Stimulated activated CD8-positive, alpha-beta memory T cell treated with anti-CD3 and anti-CD28 coated beads, Interleukin-12 subunit alpha, Interleukin-12 subunit beta, amount 100 ng/mL, for 24 hours (primary cell): ENCODE results near the gene PIPOX.

ENCODE experiments used
- DNase-seq: peaks from one replicate; pipeline ENCODE4 v3.0.0-alpha.2; 2020; ENCODE audit errors: extremely low read depth

PIPOX gene

DNA sequence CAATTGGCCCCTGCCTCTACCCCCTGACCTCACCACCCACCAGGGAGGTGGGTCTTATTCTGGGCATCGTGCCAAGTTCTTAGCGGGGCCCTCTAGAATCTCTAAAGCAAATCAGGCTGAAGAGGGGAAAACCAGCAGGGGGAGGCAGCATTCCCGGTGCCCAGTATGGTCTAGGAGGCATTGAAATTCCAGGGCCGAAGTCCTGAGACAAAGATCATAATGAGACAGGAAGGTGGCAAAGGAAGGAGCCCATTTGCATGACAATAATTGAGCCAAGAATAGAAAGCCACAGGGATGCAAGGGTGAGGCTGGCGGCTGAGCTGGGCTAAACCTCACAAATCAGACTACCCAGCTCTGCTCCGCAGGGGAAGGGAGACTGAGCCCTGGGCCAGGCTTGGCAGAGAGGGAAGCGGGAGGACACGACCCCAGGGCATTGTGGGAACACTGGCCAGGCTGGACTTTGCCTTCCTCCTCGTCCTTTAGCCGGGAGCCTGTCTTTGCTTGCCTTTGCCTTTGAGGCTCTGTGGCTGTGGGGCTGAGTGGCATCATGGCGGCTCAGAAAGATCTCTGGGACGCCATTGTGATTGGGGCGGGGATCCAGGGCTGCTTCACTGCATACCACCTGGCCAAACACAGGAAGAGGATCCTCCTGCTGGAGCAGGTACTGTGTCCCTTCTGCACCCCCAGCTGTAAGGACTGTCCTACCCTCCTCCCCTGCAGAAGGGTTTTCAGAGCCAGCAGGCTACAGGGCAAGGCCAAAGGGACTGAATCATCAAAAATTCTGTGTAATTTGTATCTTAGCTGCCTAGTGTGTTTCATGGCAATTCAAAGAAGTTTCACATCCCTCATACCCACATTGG, at the start of gene PIPOX:
TSS of gene PIPOX (plus strand) at position 463 of the 860 bp plus-strand sequence. CDS start at position 548, 85 bp downstream.
- DNase-seq = no peak

DNA sequence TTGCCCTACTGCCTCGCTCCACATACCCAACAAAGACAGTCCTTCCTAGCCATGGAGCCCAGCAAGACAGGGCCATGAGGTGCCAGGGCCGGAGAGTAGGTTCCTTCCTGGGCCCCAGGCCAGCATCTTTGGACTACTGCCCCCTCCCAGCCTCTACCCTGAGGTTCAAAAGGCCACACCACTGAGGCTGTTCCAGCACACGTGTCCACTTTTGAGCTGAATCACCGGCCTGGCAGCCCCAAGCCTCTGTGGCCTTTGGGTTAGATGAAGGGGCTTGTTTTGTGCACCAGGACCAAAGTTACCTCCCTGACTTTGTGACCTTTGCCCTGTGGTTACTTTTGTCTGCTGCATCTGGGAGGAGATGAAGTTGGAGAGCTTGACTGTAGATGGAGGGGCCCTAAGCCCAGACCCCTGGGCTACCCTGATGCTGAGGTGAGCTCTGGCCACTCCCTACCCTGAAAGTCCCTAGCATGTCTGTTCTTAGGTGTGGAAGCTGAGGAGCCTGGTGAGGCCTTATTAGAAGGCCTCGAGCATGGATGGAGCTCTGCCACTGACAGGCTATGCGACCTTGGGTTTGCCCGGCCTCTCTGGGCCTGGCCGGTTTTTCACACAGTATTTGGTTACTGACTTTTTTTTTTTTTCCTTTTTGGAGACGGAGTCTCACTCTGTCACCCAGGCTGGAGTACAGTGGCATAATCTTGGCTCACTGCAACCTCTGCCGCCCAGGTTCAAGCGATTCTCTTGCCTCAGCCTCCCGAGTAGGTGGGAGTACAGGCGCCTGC, 49.1 kb upstream of the PIPOX start:
- DNase-seq = no peak

DNA sequence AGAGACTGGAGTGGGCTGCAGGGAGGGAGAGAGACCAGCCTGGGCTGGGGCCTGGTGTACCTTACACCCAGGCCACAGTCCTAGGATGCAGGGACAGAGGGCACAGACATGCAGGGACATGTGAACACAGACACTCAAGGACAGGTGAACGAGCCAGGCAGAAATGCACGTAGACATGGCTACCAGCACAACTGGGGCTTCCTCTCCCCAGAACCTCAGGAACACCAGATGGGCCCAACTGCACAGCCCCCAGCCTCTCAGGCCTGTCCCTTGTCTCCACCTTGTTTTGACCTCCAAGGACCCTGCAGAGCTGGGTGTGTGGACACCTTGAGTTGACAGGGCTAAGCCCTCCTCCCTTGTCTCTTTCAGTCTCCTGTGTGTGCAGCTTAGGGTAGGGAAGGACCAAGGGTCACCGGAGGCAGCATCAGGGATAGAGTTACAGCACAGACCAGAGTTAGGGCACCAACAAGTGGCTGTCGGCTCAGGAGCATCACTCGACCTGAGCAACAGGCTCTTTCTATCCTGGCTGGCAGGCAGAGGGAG, 46.3 kb upstream of the PIPOX start:
- no peak for DNase-seq

DNA sequence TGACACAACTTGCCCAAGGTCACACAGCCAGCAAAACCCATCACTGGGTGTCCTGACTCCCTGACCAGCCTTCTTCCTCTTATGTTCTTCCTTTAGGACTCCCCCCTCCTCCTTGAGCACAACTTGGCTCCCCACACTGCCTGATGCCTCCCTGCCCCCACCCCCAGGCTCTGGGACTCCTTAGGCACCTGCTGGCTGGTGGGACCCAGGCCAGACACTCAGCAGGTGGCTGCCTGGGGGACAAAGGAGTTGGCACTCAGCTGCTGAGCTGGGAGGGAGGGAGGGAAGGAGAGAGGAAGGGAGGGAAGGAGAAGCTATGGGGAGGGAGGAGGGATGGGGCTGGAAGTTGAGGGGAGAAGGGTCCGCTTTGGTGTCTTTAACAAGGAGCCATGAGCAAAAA, 45.1 kb upstream of the PIPOX start:
- no peak for DNase-seq

- no peak for DNase-seq
These were observed 43.7 kb upstream of the PIPOX start for GRCh38 chr17:28999206-28999605.

- no peak for DNase-seq
These were observed 42.0 kb upstream of the PIPOX start for GRCh38 chr17:29000973-29001372.

DNA sequence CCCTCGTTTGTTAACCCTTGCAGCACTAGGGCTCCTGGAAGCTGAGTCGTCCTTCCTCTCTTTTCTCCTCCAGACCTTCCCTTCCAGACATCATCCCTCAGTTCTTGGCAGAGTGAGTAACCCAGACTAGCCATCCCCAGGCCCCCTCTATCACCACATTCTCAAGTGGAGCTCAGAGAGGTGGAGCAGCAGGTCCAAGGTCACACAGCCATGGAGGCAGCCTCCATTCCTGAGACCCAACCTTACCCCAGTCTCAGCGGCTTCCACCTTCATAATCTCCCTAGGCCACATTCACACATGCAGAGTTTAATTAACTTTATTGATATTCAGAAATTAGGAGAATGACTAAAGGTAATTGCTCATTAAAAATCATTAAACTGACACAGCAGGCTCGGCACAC, 40.1 kb upstream of the PIPOX start:
- DNase-seq = no peak

DNA sequence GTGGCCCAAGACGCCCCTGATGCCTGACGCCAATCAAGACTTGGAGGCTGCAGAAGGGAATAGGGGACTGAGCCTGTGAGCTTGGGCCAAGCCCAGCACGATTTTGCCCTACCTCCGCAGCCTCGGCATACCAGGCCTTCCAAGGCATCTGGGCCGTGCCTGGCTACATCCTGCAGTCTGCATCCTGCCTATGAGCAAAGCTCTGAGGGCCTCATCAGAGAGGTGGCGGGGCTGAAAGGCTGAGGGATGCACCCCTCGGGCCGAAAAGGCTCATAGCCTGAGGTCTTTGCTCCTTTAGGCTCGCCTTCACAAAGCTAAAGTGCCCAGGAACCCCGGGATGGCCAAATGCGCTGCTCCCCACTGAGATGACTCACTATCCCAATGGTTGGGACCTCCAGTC, 39.7 kb upstream of the PIPOX start:
- no peak for DNase-seq

DNA sequence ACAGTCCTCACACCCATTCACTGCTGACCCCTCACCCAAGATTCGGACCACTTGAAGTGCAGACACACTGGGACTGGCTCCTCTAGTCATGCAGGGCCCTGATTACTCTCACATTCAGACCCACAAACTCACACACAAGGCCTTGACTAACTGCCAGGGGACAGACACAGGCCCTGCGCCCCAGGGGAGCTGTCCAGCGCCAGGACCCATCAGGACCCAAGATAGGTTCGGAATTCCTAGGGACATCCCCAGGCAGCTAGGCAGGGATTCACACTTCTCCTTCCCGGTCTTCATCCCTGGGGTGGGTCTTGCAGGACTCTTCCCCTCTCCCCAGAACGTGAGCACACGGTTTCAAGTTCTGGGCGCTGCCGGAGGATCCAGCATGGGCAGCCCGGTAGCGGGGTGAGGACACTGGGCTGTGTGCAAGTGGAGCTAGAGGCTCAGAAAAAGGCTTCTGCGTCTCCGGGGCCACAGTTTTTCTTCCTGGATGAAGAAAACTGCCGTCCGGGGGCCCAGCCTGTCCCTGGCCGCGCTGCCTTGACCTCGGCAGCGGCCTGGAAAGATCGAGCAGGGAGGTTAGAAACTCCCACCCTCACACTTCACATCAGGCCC, 38.8 kb upstream of the PIPOX start:
- no peak for DNase-seq

DNA sequence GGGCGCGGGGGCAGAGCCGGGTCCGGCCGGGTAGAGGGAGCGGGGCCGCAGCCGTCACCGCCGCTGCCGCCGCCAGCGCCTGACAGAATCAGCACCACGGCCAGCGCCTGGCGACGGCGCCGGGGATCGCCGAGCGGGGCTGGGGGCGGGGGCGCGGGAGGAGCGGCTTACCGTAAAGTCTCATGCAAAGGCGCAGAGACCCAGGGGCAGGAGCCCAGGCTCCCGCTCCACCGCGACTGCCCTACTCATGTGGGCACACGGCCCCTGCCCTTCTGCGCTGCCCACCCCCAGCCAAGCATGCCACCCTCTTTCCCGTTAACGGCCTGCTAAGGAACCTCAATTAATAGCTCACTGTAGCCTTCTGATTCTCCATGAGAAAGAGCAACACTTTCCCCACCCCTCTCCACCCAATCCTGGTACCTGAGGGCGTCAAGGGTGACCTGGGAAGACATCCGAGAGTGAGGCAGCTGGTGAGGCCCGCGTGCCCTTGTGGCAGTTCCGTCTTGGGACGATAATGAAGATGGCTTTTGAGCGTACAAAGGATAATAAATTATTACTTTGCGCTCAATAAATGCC, 36.9 kb upstream of the PIPOX start, which contains the start of gene SEZ6:
TSS of gene SEZ6 (minus strand) at position 98 of the 576 bp plus-strand sequence. CDS start 164 bp downstream, outside the sequence.
- DNase-seq = peak; percentile 34

- DNase-seq = no peak
These were observed 35.5 kb upstream of the PIPOX start for GRCh38 chr17:29007456-29007855.

GRCh38 chr17:29007860-29008455, 35.0 kb upstream of the PIPOX start:
- DNase-seq = no peak

DNA sequence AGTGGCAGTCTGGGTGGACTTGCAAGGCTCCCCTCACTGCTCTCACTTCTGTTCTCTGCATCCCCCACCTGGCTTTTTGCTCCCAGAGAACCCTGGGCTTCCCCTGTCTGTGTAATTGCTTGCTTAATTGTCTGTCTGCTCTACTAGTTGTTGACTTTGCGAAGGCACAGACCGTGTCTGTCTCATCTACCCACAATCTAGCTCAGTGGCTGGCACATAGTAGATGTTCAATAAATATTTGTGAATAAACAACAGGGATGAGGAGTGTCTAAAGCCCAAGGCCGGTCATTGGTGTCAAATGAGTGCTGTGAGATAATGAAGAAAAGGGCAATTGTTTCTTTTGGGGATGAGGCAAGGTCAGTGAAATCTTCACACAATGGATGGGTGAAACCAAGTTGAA, 34.4 kb upstream of the PIPOX start:
- no peak for DNase-seq

- no peak for DNase-seq
These were observed 32.8 kb upstream of the PIPOX start for GRCh38 chr17:29010129-29010528.

GRCh38 chr17:29010586-29010985, 32.4 kb upstream of the PIPOX start:
- DNase-seq = no peak

DNA sequence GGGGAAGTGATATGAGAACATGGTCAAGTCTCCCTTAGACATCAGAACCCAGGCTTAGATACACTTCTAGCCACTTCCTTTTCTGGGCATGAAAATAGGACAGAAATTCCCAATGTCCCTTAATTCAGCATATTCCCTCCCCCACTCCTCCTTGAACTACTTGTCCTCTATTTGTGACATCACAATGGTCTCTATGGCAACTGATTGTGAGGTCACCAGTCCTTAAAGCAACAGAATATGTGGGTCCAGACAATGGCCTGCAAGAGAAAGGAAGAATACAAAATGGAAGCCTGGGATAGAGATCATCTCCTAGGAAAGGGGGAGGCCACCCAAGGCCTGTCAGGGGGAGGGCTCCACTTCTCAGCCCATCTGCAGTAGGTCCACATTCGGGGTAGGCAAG, 30.4 kb upstream of the PIPOX start:
- DNase-seq = no peak

DNA sequence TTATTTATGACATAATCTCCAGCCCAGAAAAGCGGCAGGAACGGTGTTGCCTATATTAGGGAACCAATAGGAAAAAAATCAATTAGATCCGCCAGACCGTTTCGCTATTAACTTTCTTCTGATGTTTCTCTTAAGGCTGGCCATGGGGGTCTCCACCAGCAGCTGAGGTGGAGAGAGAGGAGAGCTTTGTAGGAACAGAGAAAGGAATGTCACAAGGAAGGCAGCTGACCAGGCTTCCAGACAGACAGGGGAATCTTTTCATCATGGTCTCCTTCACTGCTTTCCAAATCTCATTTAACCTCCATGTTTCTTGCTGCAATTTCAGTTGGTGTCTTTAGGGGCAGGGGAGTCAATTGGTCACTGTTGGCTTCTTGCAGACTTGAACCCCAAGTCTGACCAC, 28.2 kb upstream of the PIPOX start:
- DNase-seq = no peak

DNA sequence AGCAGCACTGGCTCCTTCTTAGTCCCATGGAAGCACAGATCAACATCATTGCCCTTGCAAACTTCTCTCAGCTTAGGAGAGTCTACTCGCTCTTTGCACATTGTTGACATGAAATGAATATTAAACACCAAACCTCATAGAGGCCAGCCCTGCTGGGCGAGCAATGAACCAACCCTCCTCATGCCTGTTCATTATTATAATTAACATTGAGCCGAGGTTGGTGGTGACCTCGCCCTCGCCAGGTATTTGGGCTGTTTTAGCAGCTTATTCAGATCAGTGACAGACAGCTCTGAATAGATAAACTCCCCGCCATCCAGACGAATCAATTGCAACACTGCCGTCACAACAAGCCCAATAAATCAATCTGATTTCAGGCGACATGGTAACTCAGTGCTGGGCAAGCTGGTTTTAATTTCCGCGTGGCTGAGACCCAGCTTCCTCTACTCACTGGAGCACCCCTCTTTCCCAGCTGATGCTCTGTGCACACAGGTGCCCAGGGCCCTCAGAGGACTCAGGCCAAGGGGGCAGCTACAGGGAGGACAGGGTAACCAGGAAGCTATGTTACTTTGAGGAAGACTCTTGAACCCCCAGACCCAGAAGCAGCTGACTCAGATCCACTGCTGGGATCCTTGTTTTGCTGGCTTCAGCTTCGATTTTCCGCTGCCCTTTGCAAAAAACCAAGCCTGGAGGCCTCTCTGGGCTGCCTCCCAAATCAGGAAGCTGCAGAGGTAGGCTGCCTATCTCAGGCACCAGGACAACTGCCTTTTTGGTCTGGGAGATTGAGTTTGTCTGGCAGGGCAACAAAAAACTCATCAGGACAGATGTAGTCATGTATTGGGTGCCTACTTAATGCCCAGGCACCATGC, 26.4 kb upstream of the PIPOX start:
- DNase-seq = no peak

- DNase-seq = no peak
These were observed 24.0 kb upstream of the PIPOX start for GRCh38 chr17:29018788-29019474.
